Panc1 (cell line): ENCODE results near the gene TULP4. TPM values are rescaled to one million over a fixed set of nuclear protein-coding genes. Genes with fewer than 3 reads are reported as not detected.

ENCODE experiments used
- ATAC-seq: fragments of 200-7000 bp; cut with Tn5 transposase; 2 replicates; pipeline ENCODE4 v1.9.1; 2020; ENCODE audit warnings: mild to moderate bottlenecking, moderate library complexity
- BruUV-seq: library from RNA; stranded (reverse); fragments of 400-500 nt; replicated peaks from 2 replicates; lab custom pipeline; 2021; lab: Mats Ljungman, UMichigan
- CTCF ChIA-PET: fragments of 300-600 bp; sonication (Branson Sonifier 250); formaldehyde crosslinking; loops from one replicate; lab custom pipeline; 2022; ENCODE audit warnings: antibody characterized with exemption; lab: Charles Lee
- POLR2A ChIA-PET: fragments of 300-600 bp; sonication (Branson Sonifier 250); formaldehyde crosslinking; loops from one replicate; lab custom pipeline; 2022; ENCODE audit warnings: antibody characterized with exemption; lab: Charles Lee
- DNase-seq: peaks from one replicate; pipeline ENCODE4 v3.0.0-alpha.2; 2010; ENCODE audit warnings: low read depth, low spot score
- H3K27ac ChIP-seq: 2 replicates; pipeline ENCODE4 v1.5.1; 2011; ENCODE audit warnings: mild to moderate bottlenecking, low read length, inconsistent platforms
- H3K27me3 ChIP-seq: fragments of 200-500 bp; sonication (Bioruptor generic); 2 replicates; pipeline ENCODE4 v1.6.0; 2014; ENCODE audit warnings: low read length, inconsistent platforms; ENCODE audit not compliant: control insufficient read depth, insufficient read depth
- H3K36me3 ChIP-seq: fragments of 200-500 bp; sonication (Bioruptor generic); 2 replicates; pipeline ENCODE4 v1.5.1; 2014; ENCODE audit warnings: inconsistent platforms, mild to moderate bottlenecking, low read length, moderate library complexity; ENCODE audit not compliant: control insufficient read depth, insufficient read depth
- H3K4me1 ChIP-seq: 2 replicates; pipeline ENCODE4 v1.5.1; 2011; ENCODE audit warnings: inconsistent platforms, mild to moderate bottlenecking, low read length, moderate library complexity; ENCODE audit not compliant: control insufficient read depth, insufficient read depth
- H3K4me3 ChIP-seq, 2 experiments: 2 replicates each; pipeline ENCODE4 v1.5.1; 2011 to 2012; ENCODE audit warnings: low read depth in 2 of 2, low read length in 2 of 2, mild to moderate bottlenecking in 2 of 2, inconsistent platforms in 1 of 2, moderate library complexity in 1 of 2
- H3K9me3 ChIP-seq: fragments of 200-500 bp; sonication (Bioruptor generic); 2 replicates; pipeline ENCODE4 v1.5.1; 2014; ENCODE audit warnings: low read depth, mild to moderate bottlenecking, inconsistent platforms, low read length, moderate library complexity; ENCODE audit not compliant: control insufficient read depth, insufficient read depth
- POLR2AphosphoS5 ChIP-seq: IDR thresholded peaks from 2 replicates; pipeline ENCODE4 v1.6.1; 2012; ENCODE audit warnings: mild to moderate bottlenecking, low read depth, low read length, moderate library complexity
- SIN3A ChIP-seq: IDR thresholded peaks from 2 replicates; pipeline ENCODE4 v1.6.1; 2012; ENCODE audit warnings: low read depth, mild to moderate bottlenecking, low read length, moderate library complexity, borderline replicate concordance; ENCODE audit not compliant: insufficient read depth
- TCF7L2 ChIP-seq: IDR thresholded peaks from 2 replicates; pipeline ENCODE4 v1.6.1; 2011; ENCODE audit warnings: mild to moderate bottlenecking, low read depth, low read length, inconsistent platforms
- in situ Hi-C: cut with HindIII; loops from 2 replicates; pipeline ENCODE4 v1.10.0; 2016; ENCODE audit warnings: low sequenced_read_pairs, low pct_unique_long_range_greater_than_20kb
- intact Hi-C: fragments of 100-400 bp; cut with micrococcal nuclease; formaldehyde crosslinking; loops from one replicate; pipeline ENCODE4 v1.10.0; 2022; ENCODE audit not compliant: unreplicated experiment
- total RNA-seq: library from RNA; stranded (reverse); gene quantifications from one replicate; pipeline ENCODE4 v1.2.1, GENCODE V29; 2021; ENCODE audit not compliant: unreplicated experiment
- TF ChIP-seq, protein P1 (sequence below): fragments of 450-650 bp; IDR thresholded peaks from 2 replicates; pipeline ENCODE4 v1.5.1; 2017; ENCODE audit warnings: mild to moderate bottlenecking
- TF ChIP-seq, protein P2 (sequence below), 2 experiments: IDR thresholded peaks; 2 replicates each; pipeline ENCODE4 v1.6.1; 2011 to 2012; ENCODE audit warnings: low read depth in 2 of 2, control low read depth in 1 of 2, low read length in 1 of 2, mild to moderate bottlenecking in 1 of 2, moderate library complexity in 1 of 2; ENCODE audit not compliant: insufficient read depth in 1 of 2

TULP4 gene
- total RNA-seq, 1 experiment from 2014 or later, result 105 TPM

DNA sequence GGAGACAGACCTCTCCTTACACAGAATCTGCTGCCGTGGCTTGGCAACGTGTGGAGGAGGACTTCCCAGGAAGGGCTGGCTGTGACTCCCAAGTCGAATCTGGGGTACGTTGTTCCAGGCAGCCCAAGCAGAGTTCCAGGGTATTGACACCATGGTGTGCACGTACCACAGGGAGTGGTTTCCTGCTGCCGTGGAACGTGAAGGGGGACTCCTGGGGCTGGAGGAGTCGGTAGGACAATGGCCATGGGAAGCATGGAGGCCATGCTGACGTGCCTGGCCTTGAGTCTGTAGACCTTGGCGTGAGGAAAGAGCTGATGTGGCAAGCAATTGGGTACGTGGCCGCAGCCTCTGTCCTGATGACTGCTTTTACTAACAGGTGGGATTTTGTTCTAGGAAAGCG, 119.3 kb downstream of the TULP4 start:
- in situ Hi-C loops (no loop called here), intact Hi-C loops (no loop called here)
- H3K4me3 ChIP-seq, result no peak overlapping the region
- no TSS peak for BruUV-seq
- no peaks in the 10 kb centered on the region for H3K36me3 ChIP-seq
- H3K9me3 ChIP-seq, result no peaks in the 10 kb centered on the region
- no peak for DNase-seq
- POLR2A ChIA-PET, result no interaction called here
- TF ChIP-seq TCF7L2, result no peak
- TF ChIP-seq, protein P1, sequence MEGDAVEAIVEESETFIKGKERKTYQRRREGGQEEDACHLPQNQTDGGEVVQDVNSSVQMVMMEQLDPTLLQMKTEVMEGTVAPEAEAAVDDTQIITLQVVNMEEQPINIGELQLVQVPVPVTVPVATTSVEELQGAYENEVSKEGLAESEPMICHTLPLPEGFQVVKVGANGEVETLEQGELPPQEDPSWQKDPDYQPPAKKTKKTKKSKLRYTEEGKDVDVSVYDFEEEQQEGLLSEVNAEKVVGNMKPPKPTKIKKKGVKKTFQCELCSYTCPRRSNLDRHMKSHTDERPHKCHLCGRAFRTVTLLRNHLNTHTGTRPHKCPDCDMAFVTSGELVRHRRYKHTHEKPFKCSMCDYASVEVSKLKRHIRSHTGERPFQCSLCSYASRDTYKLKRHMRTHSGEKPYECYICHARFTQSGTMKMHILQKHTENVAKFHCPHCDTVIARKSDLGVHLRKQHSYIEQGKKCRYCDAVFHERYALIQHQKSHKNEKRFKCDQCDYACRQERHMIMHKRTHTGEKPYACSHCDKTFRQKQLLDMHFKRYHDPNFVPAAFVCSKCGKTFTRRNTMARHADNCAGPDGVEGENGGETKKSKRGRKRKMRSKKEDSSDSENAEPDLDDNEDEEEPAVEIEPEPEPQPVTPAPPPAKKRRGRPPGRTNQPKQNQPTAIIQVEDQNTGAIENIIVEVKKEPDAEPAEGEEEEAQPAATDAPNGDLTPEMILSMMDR, result no peak
- no peak for TF ChIP-seq SIN3A
- TF ChIP-seq, protein P2, sequence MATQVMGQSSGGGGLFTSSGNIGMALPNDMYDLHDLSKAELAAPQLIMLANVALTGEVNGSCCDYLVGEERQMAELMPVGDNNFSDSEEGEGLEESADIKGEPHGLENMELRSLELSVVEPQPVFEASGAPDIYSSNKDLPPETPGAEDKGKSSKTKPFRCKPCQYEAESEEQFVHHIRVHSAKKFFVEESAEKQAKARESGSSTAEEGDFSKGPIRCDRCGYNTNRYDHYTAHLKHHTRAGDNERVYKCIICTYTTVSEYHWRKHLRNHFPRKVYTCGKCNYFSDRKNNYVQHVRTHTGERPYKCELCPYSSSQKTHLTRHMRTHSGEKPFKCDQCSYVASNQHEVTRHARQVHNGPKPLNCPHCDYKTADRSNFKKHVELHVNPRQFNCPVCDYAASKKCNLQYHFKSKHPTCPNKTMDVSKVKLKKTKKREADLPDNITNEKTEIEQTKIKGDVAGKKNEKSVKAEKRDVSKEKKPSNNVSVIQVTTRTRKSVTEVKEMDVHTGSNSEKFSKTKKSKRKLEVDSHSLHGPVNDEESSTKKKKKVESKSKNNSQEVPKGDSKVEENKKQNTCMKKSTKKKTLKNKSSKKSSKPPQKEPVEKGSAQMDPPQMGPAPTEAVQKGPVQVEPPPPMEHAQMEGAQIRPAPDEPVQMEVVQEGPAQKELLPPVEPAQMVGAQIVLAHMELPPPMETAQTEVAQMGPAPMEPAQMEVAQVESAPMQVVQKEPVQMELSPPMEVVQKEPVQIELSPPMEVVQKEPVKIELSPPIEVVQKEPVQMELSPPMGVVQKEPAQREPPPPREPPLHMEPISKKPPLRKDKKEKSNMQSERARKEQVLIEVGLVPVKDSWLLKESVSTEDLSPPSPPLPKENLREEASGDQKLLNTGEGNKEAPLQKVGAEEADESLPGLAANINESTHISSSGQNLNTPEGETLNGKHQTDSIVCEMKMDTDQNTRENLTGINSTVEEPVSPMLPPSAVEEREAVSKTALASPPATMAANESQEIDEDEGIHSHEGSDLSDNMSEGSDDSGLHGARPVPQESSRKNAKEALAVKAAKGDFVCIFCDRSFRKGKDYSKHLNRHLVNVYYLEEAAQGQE (IDR thresholded peaks at IDR 0.05; ENCODE audit: insufficient read depth in 1 of 2, low read depth in 2 of 2, low read length in 1 of 2), result no peak
- TF ChIP-seq POLR2AphosphoS5, result no peak
- H3K4me1 ChIP-seq, result no peaks in the 10 kb centered on the region
- CTCF ChIA-PET, result no interaction called here
- H3K27me3 ChIP-seq, result no peaks in the 10 kb centered on the region
- H3K27ac ChIP-seq, result no peak overlapping the region
- no peak for ATAC-seq

DNA sequence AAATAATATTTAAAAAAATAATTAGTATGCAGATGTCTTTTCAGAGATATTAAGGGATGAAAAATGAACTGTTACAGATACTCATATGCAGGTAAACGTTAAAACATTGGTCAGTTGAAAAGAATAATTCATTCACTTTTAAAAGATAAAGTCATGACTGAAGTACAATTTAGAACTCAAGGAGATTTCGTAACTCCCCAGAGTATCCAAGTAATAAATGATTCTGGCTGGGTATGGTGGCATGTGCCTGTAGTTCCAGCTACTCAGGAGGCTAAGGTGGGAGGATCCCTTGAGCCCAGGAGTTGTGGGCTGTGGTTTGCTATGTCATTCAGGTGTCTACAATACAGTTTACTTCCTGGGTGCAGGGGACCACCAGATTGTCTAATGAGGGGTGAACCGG, 125.3 kb downstream of the TULP4 start:
- H3K4me3 ChIP-seq, result no peak overlapping the region
- ChIA-PET CTCF (no interaction called here), POLR2A (no interaction called here)
- intact Hi-C loops (no loop called here), in situ Hi-C loops (no loop called here)
- no peak for TF ChIP-seq POLR2AphosphoS5
- TF ChIP-seq, protein P1, result no peak
- no peaks in the 10 kb centered on the region for H3K9me3 ChIP-seq
- no peak overlapping the region for H3K27ac ChIP-seq
- no peaks in the 10 kb centered on the region for H3K36me3 ChIP-seq
- BruUV-seq, result no TSS peak
- H3K27me3 ChIP-seq, result no peaks in the 10 kb centered on the region
- no peak for DNase-seq
- H3K4me1 ChIP-seq, result peaks cover 4% of the 10 kb centered on the region; the same call in 1 of the 2 replicates
- ATAC-seq, result no peak

DNA sequence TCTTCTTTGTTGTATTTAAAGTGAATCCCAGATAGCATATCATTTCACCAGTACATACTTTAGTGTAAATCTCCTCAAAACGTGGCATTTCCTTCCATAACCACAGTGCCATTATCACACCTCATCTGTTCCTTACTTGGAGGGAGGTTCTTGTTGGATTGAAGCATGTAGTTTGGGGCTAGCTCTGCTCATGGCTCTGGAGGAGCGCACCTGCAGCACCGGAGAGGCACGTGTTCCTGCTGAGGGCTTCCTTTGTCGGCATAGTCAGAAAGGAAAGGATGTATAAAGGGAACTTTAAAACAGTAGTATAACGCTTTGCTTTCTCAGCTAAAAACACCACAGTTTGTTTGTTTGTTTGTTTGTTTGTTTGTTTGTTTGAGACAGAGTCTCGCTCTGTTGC, 126.0 kb downstream of the TULP4 start:
- POLR2A ChIA-PET, result no interaction called here

More for the DNA sequence above, 126.0 kb downstream of the TULP4 start:
- intact Hi-C loops, result no loop called here
- no TSS peak for BruUV-seq
- H3K4me1 ChIP-seq, result peaks cover 5% of the 10 kb centered on the region; the same call in 1 of the 2 replicates
- TF ChIP-seq TCF7L2 (no peak), POLR2AphosphoS5 (no peak), SIN3A (no peak)
- TF ChIP-seq, protein P2 (IDR thresholded peaks at IDR 0.05; ENCODE audit: insufficient read depth in 1 of 2, low read depth in 2 of 2, low read length in 1 of 2), result no peak
- TF ChIP-seq, protein P1, result no peak
- ATAC-seq, result no peak
- H3K36me3 ChIP-seq, result no peaks in the 10 kb centered on the region
- no peaks in the 10 kb centered on the region for H3K27me3 ChIP-seq
- CTCF ChIA-PET, result no interaction called here
- no peak overlapping the region for H3K4me3 ChIP-seq
- no peaks in the 10 kb centered on the region for H3K9me3 ChIP-seq
- in situ Hi-C loops, result no loop called here
- no peak overlapping the region for H3K27ac ChIP-seq
- no peak for DNase-seq
